Measurements from ENCODE around the gene UCK2.
"Not testable (repeated sequence)": the region's sequence is repeated elsewhere in the genome, so short reads cannot be mapped to it uniquely, and the experiment has no call there.

The UCK2 gene

DNA sequence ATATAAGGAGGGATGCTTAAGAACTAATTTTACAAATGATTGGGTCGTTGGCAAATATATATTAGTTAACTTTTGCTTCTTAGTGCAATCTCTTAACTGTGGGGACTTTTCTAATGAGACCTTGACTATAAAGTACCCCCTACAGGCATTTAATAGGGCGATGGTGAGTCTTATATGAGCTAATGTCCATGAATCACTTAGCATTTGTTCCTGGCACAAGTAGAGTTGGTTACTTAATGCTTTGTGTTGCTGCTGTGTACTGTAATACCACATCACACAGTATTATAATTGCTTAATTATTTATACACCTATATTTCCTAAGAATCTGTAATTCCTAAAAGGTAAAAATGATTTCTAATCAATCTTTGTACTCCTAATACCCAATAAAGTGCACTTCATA is 33.5 kb upstream of the UCK2 start:
- no peak overlapping the region for H2BK15ac ChIP-seq (ENCODE audit: low read depth, poor library complexity, severe bottlenecking)
- no peak overlapping the region for H2BK12ac ChIP-seq (ENCODE audit: low read length in 2 of 2)
- no peak for DNase-seq
- H3K36me3 ChIP-seq (ENCODE audit: control insufficient read depth in 1 of 2, insufficient read depth in 2 of 2, low read depth in 1 of 2, low read length in 2 of 2) = no peaks in the 10 kb centered on the region
- no peaks in the 10 kb centered on the region for H3K27me3 ChIP-seq (ENCODE audit: control insufficient read depth in 1 of 2, insufficient read depth in 1 of 2, low read length in 2 of 2)
- H3K9me3 ChIP-seq (ENCODE audit: control insufficient read depth, low read length) = no peaks in the 10 kb centered on the region
- no peak overlapping the region for H2AFZ ChIP-seq (ENCODE audit: low read depth, low read length)
- no peak overlapping the region for H3K9ac ChIP-seq (ENCODE audit: low read length)
- no peak overlapping the region for H3K14ac ChIP-seq (ENCODE audit: low read length in 2 of 2)
- H3K4me2 ChIP-seq (ENCODE audit: low read length, poor library complexity, severe bottlenecking) = no peak overlapping the region
- H3K18ac ChIP-seq (ENCODE audit: low read depth in 1 of 2, low read length in 2 of 2) = no peak overlapping the region
- no peaks in the 10 kb centered on the region for H3K79me1 ChIP-seq (replicated peaks; ENCODE audit: low read length, poor library complexity, severe bottlenecking)
- H3K23ac ChIP-seq (ENCODE audit: low read length in 2 of 2) = no peak overlapping the region
- no peak overlapping the region for H3K4me3 ChIP-seq (ENCODE audit: insufficient read depth in 1 of 2, low read depth in 1 of 2, low read length in 2 of 2)
- no peak overlapping the region for H4K91ac ChIP-seq (ENCODE audit: low read length)
- H4K8ac ChIP-seq (ENCODE audit: low read length) = no peak overlapping the region
- H3K4me1 ChIP-seq (ENCODE audit: control insufficient read depth, insufficient read depth, low read depth, low read length) = no peaks in the 10 kb centered on the region
- no peak overlapping the region for H2AK5ac ChIP-seq (ENCODE audit: low read length, severe bottlenecking)
- WGBS = 80% methylated on average over 1 of the region's 2 CpGs
- H2BK5ac ChIP-seq (ENCODE audit: low read depth, low read length, poor library complexity, severe bottlenecking) = no peak overlapping the region
- H2BK120ac ChIP-seq (ENCODE audit: low read depth, low read length) = no peak overlapping the region
- H3K4ac ChIP-seq (ENCODE audit: low read depth in 1 of 2, low read length in 2 of 2) = no peak overlapping the region
- no peak overlapping the region for H3K27ac ChIP-seq (ENCODE audit: low read length, poor library complexity, severe bottlenecking)

DNA sequence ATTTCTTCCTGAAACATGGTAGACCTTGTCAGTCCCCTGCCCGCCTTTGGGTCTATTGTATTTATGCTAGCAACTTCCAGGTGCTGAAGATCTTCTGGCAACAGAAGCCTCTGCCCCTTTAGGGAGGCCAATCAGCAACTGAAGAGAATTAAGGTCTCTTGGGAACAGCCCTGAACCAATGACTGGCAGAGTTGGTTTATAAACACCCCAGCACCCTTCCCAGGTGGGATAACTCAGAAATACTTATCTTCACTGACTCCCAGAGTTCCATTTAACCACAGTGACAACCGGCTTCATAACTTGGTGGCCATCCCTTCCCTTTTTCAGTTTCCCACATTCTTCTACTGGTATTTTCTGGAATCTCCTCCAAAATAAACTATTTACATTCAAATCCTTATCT is 31.5 kb upstream of the UCK2 start:
- WGBS = 78% methylated on average over 2 of the region's 2 CpGs
- Histone ChIP-seq H3K9me3 (ENCODE audit: control insufficient read depth, low read length) (peaks cover 10% of the 10 kb centered on the region), H2BK12ac (ENCODE audit: low read length in 2 of 2) (no peak overlapping the region)

DNA sequence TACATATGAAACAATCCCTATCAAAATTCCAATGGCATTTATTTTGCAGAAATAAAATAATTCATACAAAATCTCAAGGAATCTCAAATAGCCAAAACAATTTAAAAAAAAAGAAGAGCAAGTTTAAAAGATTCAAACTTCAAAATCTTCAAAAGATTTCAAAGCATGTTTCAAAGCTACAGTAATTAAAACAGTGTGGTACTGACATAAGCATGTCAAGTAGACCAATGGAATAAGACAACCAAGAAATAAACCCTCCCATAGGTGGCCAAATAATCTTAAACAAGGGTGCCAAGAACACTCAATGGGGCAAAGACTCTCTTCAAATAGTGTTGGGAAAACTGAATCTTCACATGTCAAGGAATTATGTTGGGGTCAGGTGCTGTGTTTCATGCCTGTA is 28.0 kb upstream of the UCK2 start:
- Histone ChIP-seq H3K14ac (ENCODE audit: low read length in 2 of 2) (no peak overlapping the region), H2BK120ac (ENCODE audit: low read depth, low read length) (no peak overlapping the region), H3K79me1 (replicated peaks; ENCODE audit: low read length, poor library complexity, severe bottlenecking) (no peaks in the 10 kb centered on the region), H3K9ac (ENCODE audit: low read length) (no peak overlapping the region), H3K27ac (ENCODE audit: low read length, poor library complexity, severe bottlenecking) (no peak overlapping the region), H2BK12ac (ENCODE audit: low read length in 2 of 2) (no peak overlapping the region), H3K23ac (ENCODE audit: low read length in 2 of 2) (no peak overlapping the region), H4K91ac (ENCODE audit: low read length) (no peak overlapping the region), H2AK5ac (ENCODE audit: low read length, severe bottlenecking) (no peak overlapping the region), H3K36me3 (ENCODE audit: control insufficient read depth in 1 of 2, insufficient read depth in 2 of 2, low read depth in 1 of 2, low read length in 2 of 2) (no peaks in the 10 kb centered on the region), H4K8ac (ENCODE audit: low read length) (no peak overlapping the region), H3K27me3 (ENCODE audit: control insufficient read depth in 1 of 2, insufficient read depth in 1 of 2, low read length in 2 of 2) (no peaks in the 10 kb centered on the region), H3K4ac (ENCODE audit: low read depth in 1 of 2, low read length in 2 of 2) (no peak overlapping the region), H3K18ac (ENCODE audit: low read depth in 1 of 2, low read length in 2 of 2) (no peak overlapping the region), H2BK15ac (ENCODE audit: low read depth, poor library complexity, severe bottlenecking) (no peak overlapping the region), H2AFZ (ENCODE audit: low read depth, low read length) (no peak overlapping the region), H3K4me1 (ENCODE audit: control insufficient read depth, insufficient read depth, low read depth, low read length) (no peaks in the 10 kb centered on the region), H3K9me3 (ENCODE audit: control insufficient read depth, low read length) (peaks cover 10% of the 10 kb centered on the region), H3K4me3 (ENCODE audit: insufficient read depth in 1 of 2, low read depth in 1 of 2, low read length in 2 of 2) (no peak overlapping the region), H2BK5ac (ENCODE audit: low read depth, low read length, poor library complexity, severe bottlenecking) (no peak overlapping the region), H3K4me2 (ENCODE audit: low read length, poor library complexity, severe bottlenecking) (no peak overlapping the region)
- DNase-seq = no peak

More for the DNA sequence above, 31.5 kb upstream of the UCK2 start:
- Histone ChIP-seq H3K36me3 (ENCODE audit: control insufficient read depth in 1 of 2, insufficient read depth in 2 of 2, low read depth in 1 of 2, low read length in 2 of 2) (no peaks in the 10 kb centered on the region), H3K4me3 (ENCODE audit: insufficient read depth in 1 of 2, low read depth in 1 of 2, low read length in 2 of 2) (no peak overlapping the region), H2AFZ (ENCODE audit: low read depth, low read length) (no peak overlapping the region), H3K79me1 (replicated peaks; ENCODE audit: low read length, poor library complexity, severe bottlenecking) (no peaks in the 10 kb centered on the region), H3K27ac (ENCODE audit: low read length, poor library complexity, severe bottlenecking) (no peak overlapping the region), H4K8ac (ENCODE audit: low read length) (no peak overlapping the region), H3K27me3 (ENCODE audit: control insufficient read depth in 1 of 2, insufficient read depth in 1 of 2, low read length in 2 of 2) (no peaks in the 10 kb centered on the region), H3K4me1 (ENCODE audit: control insufficient read depth, insufficient read depth, low read depth, low read length) (no peaks in the 10 kb centered on the region), H3K18ac (ENCODE audit: low read depth in 1 of 2, low read length in 2 of 2) (no peak overlapping the region), H2BK120ac (ENCODE audit: low read depth, low read length) (no peak overlapping the region), H3K9ac (ENCODE audit: low read length) (no peak overlapping the region), H3K4ac (ENCODE audit: low read depth in 1 of 2, low read length in 2 of 2) (no peak overlapping the region), H3K23ac (ENCODE audit: low read length in 2 of 2) (no peak overlapping the region), H2BK15ac (ENCODE audit: low read depth, poor library complexity, severe bottlenecking) (no peak overlapping the region), H2BK5ac (ENCODE audit: low read depth, low read length, poor library complexity, severe bottlenecking) (no peak overlapping the region), H4K91ac (ENCODE audit: low read length) (no peak overlapping the region), H3K4me2 (ENCODE audit: low read length, poor library complexity, severe bottlenecking) (no peak overlapping the region), H2AK5ac (ENCODE audit: low read length, severe bottlenecking) (no peak overlapping the region), H3K14ac (ENCODE audit: low read length in 2 of 2) (no peak overlapping the region)
- DNase-seq = no peak

DNA sequence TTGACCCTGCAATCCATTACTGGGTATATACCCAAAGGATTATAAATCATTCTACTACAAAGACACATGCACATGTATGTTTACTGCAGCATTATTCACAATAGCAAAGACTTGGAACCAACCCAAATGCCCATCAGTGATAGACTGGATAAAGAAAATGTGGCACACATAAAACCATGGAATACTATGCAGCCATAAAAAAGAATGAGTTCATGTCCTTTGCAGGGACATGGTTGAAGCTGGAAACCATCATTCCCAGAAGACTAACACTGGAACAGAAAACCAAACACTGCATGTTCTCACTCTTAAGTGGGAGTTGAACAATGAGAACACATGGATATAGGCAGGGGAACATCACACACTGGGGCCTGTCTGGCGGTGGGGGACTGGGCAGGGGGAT is 22.9 kb upstream of the UCK2 start:
- not testable (repeated sequence) for H3K4me3 ChIP-seq (ENCODE audit: insufficient read depth in 1 of 2, low read depth in 1 of 2, low read length in 2 of 2); H3K36me3 ChIP-seq (ENCODE audit: control insufficient read depth in 1 of 2, insufficient read depth in 2 of 2, low read depth in 1 of 2, low read length in 2 of 2); H3K4ac ChIP-seq (ENCODE audit: low read depth in 1 of 2, low read length in 2 of 2); H3K27me3 ChIP-seq (ENCODE audit: control insufficient read depth in 1 of 2, insufficient read depth in 1 of 2, low read length in 2 of 2); H3K9me3 ChIP-seq (ENCODE audit: control insufficient read depth, low read length); H3K4me2 ChIP-seq (ENCODE audit: low read length, poor library complexity, severe bottlenecking); H3K4me1 ChIP-seq (ENCODE audit: control insufficient read depth, insufficient read depth, low read depth, low read length); DNase-seq; H3K14ac ChIP-seq (ENCODE audit: low read length in 2 of 2); H4K91ac ChIP-seq (ENCODE audit: low read length); H2BK15ac ChIP-seq (ENCODE audit: low read depth, poor library complexity, severe bottlenecking); H3K23ac ChIP-seq (ENCODE audit: low read length in 2 of 2); H3K18ac ChIP-seq (ENCODE audit: low read depth in 1 of 2, low read length in 2 of 2); H3K27ac ChIP-seq (ENCODE audit: low read length, poor library complexity, severe bottlenecking); H2BK12ac ChIP-seq (ENCODE audit: low read length in 2 of 2); H2BK5ac ChIP-seq (ENCODE audit: low read depth, low read length, poor library complexity, severe bottlenecking); H4K8ac ChIP-seq (ENCODE audit: low read length); H2BK120ac ChIP-seq (ENCODE audit: low read depth, low read length); H3K79me1 ChIP-seq (replicated peaks; ENCODE audit: low read length, poor library complexity, severe bottlenecking); H2AFZ ChIP-seq (ENCODE audit: low read depth, low read length); H3K9ac ChIP-seq (ENCODE audit: low read length); H2AK5ac ChIP-seq (ENCODE audit: low read length, severe bottlenecking)
- WGBS = no CpG with 5 or more reads among the region's 1 CpG
